ENCODE measurements around the gene TMEM132D. TPM values are rescaled to one million over a fixed set of nuclear protein-coding genes. Genes with fewer than 3 reads are reported as not detected.

The TMEM132D gene
- total and polyA plus RNA-seq, 2 of the 8 experiments (the other 6 are each of a cell fraction or from before 2014, with no cell fraction given): 3.5 to 10.1 TPM

DNA sequence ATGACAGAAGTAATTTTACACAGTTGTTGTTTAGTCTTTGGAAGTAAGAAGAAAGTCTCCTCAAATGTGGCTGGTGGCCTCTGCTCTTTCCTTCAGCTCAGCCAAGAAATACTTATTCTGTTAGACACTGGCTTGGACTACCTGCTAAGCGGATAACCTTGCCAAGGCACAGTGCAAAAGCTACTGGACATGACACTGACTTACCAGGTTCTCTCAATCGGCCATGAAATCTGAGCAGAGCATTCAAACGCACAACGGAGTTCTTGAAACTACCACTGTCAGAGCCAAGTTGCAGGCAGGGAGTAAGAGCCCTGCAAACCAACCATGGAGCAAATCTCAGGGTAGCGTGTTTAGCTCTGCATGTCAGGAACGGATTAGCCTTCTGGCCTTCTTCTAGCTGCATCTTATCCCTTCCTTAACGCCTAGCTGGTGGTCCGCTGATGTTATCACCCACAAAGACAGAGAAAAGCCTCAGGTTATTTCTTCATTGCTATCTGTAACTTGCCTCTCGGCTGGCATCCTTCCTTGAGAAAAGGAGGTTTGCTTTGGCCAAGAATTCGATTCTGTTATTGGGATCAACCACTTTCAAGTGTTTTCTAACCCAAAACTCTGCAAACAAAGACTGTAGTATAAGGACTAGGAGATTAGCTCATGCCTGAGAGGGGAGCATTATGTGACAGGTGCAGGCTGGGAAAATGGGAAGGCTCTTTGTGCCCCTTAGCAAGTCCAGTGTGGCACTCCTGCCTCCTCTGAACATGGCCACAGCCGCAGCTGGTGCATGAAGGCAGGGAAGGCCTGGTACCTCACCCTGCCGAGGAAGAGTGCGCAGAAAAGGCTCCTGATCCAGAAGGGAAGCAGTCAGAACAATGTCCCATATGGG lies 827.1 kb downstream of the TMEM132D start:
- Histone ChIP-seq H2BK15ac (ENCODE audit: low read length) (no peak overlapping the region), H3K4me1 (replicated peaks in 1 of 4; ENCODE audit: control insufficient read depth in 3 of 4, insufficient read depth in 4 of 4, low read length in 3 of 4) (no peaks in the 10 kb centered on the region), H3K18ac (ENCODE audit: extremely low read depth, low read length) (no peak overlapping the region), H3K56ac (replicated peaks; ENCODE audit: insufficient read length, low read depth, low read length) (no peak overlapping the region), H3K27ac (ENCODE audit: low read depth, low read length) (no peak overlapping the region), H3K79me2 (ENCODE audit: control insufficient read depth in 1 of 2, insufficient read depth in 2 of 2, low read length in 2 of 2) (no peaks in the 10 kb centered on the region), H2BK120ac (replicated peaks; ENCODE audit: low read depth, low read length) (no peak overlapping the region), H4K20me1 (replicated peaks in 1 of 2; ENCODE audit: control insufficient read depth in 1 of 2, insufficient read depth in 2 of 2, low read length in 2 of 2) (peaks cover 0 to 1% of the 10 kb centered on the region in 2 experiments), H3K14ac (ENCODE audit: insufficient read length) (no peak overlapping the region), H3K9ac (replicated peaks in 1 of 4; ENCODE audit: extremely low read depth in 1 of 4, low read depth in 3 of 4, low read length in 3 of 4) (no peak overlapping the region), H3K23ac (ENCODE audit: insufficient read length) (no peak overlapping the region), H3K4me3 (ENCODE audit: extremely low read depth in 1 of 4, insufficient read depth in 2 of 4, low read depth in 3 of 4, low read length in 4 of 4) (no peak overlapping the region), H3K9me3 (ENCODE audit: insufficient read depth in 2 of 2, low read depth in 1 of 2, low read length in 1 of 2) (no peaks in the 10 kb centered on the region), H2AFZ (ENCODE audit: low read length) (no peak overlapping the region), H2AK5ac (ENCODE audit: low read depth, low read length) (no peak overlapping the region), H4K5ac (ENCODE audit: insufficient read length, low read depth, low read length) (no peak overlapping the region), H3K4ac (replicated peaks; ENCODE audit: insufficient read length, low read depth, low read length) (no peak overlapping the region), H2BK5ac (ENCODE audit: low read depth, low read length) (no peak overlapping the region), H3K36me3 (ENCODE audit: control insufficient read depth in 2 of 4, insufficient read depth in 4 of 4, low read length in 3 of 4) (no peaks in the 10 kb centered on the region), H3K27me3 (replicated peaks in 1 of 4; ENCODE audit: control insufficient read depth in 3 of 4, extremely low read depth in 1 of 4, insufficient read depth in 3 of 4, low read length in 3 of 4) (no peaks in the 10 kb centered on the region), H4K8ac (ENCODE audit: extremely low read depth, insufficient read depth, low read length) (no peak overlapping the region), H3K23me2 (ENCODE audit: low read depth, low read length) (0 out of 2 replicates have a peak, but pooled peaks cover 4% of the 10 kb centered on the region), H3K79me1 (ENCODE audit: low read depth, low read length) (no peaks in the 10 kb centered on the region), H2BK12ac (ENCODE audit: low read depth, low read length) (no peak overlapping the region), H2BK20ac (ENCODE audit: low read length) (no peak overlapping the region), H4K91ac (replicated peaks; ENCODE audit: insufficient read length, low read length) (no peak overlapping the region), H3K4me2 (ENCODE audit: insufficient read depth in 1 of 2, low read depth in 2 of 2, low read length in 2 of 2) (no peak overlapping the region)
- WGBS, 2 experiments (ENCODE audit: extremely low coverage in 1 of 2, insufficient coverage in 1 of 2, insufficient read length in 1 of 2, insufficient replicate concordance in 2 of 2, low coverage in 1 of 2, low lambda C conversion rate in 2 of 2, missing lambda C conversion rate in 1 of 2): 90% methylated on average over 13 of the region's 13 CpGs; no CpG with 5 or more reads in 1 of the 2 experiments
- ChIA-PET POLR2A (ENCODE audit: partially characterized antibody) (no interaction called here), CTCF (ENCODE audit: partially characterized antibody) (interaction anchor here (1.3 kb wide), 1 partner anchor 834 kb away, joined by 6 read pairs; no protein-coding TSS in a partner anchor)
- FAIRE-seq (no peak), DNase-seq (ENCODE audit: low read depth in 1 of 2, low spot score in 2 of 2) (no peak)
- TF ChIP-seq EGR1 (IDR thresholded peaks at IDR 0.05; ENCODE audit: borderline replicate concordance, low read depth, low read length) (no peak), CHD2 (IDR thresholded peaks at IDR 0.05; ENCODE audit: low read length) (no peak), POLR2A (IDR thresholded peaks at IDR 0.05; ENCODE audit: control extremely low read depth in 1 of 2, low read depth in 2 of 2, low read length in 2 of 2) (no peak), FOSL1 (IDR thresholded peaks at IDR 0.05; ENCODE audit: insufficient read depth, low read depth, low read length) (no peak), JUND (IDR thresholded peaks at IDR 0.05; ENCODE audit: low read length) (no peak), RAD21 (IDR thresholded peaks at IDR 0.05 in 1 of 2, conservative IDR thresholded peaks at IDR 0.05 in 1 of 2; ENCODE audit: low read depth in 2 of 2, low read length in 2 of 2) (no peak)

All from H1 (cell line).